ENCODE results near the gene RPS6KA2.
"Not testable (repeated sequence)": the region's sequence is repeated elsewhere in the genome, so short reads cannot be mapped to it uniquely, and the experiment has no call there.

RPS6KA2 gene

GRCh38 chr6:166555086-166555485 lies 72.0 kb downstream of the RPS6KA2 start:
- DNase-seq, result no peak

GRCh38 chr6:166554316-166554715 lies 72.7 kb downstream of the RPS6KA2 start:
- DNase-seq, result no peak

- no peak for DNase-seq
Observed at GRCh38 chr6:166553563-166554271, 73.3 kb downstream of the RPS6KA2 start.

GRCh38 chr6:166552600-166552999 lies 74.5 kb downstream of the RPS6KA2 start:
- no peak for DNase-seq

GRCh38 chr6:166551754-166552495 lies 75.1 kb downstream of the RPS6KA2 start:
- DNase-seq, result no peak

GRCh38 chr6:166546653-166547052 lies 80.4 kb downstream of the RPS6KA2 start:
- no peak for DNase-seq

- DNase-seq, result no peak
Observed at GRCh38 chr6:166545156-166546034, 81.7 kb downstream of the RPS6KA2 start.

GRCh38 chr6:166544296-166544605 lies 82.8 kb downstream of the RPS6KA2 start:
- no peak for DNase-seq

- DNase-seq, result no peak
Observed at GRCh38 chr6:166543603-166544295, 83.3 kb downstream of the RPS6KA2 start.

- DNase-seq, result no peak
Observed at GRCh38 chr6:166542580-166542912, 84.5 kb downstream of the RPS6KA2 start.

GRCh38 chr6:166541876-166542579 lies 85.0 kb downstream of the RPS6KA2 start:
- no peak for DNase-seq

GRCh38 chr6:166541366-166541765 lies 85.7 kb downstream of the RPS6KA2 start:
- no peak for DNase-seq

- no peak for DNase-seq
Observed at GRCh38 chr6:166540631-166541331, 86.3 kb downstream of the RPS6KA2 start.

GRCh38 chr6:166539543-166539942 lies 87.5 kb downstream of the RPS6KA2 start:
- no peak for DNase-seq

GRCh38 chr6:166539011-166539385 lies 88.1 kb downstream of the RPS6KA2 start:
- DNase-seq, result not testable (repeated sequence)

- DNase-seq, result no peak
Observed at GRCh38 chr6:166538297-166539010, 88.6 kb downstream of the RPS6KA2 start.

- DNase-seq, result no peak
Observed at GRCh38 chr6:166534658-166535406, 92.2 kb downstream of the RPS6KA2 start.

GRCh38 chr6:166533205-166533824 lies 93.7 kb downstream of the RPS6KA2 start:
- no peak for DNase-seq

- no peak for DNase-seq
Observed at GRCh38 chr6:166532302-166532701, 94.7 kb downstream of the RPS6KA2 start.
